Muscle layer of colon (tissue), 2 donors: ENCODE results near the gene CAMKMT.

Source experiments
- H3K27ac ChIP-seq: one replicate; pipeline ENCODE4 v1.7.0; 2013; ENCODE audit warnings: low read depth, mild to moderate bottlenecking, low read length, moderate library complexity
- H3K27me3 ChIP-seq, 2 donors: one replicate each; pipeline ENCODE4 v1.7.0; 2013; ENCODE audit warnings: low read length in 2 of 2, mild to moderate bottlenecking in 2 of 2; ENCODE audit not compliant: insufficient read depth in 2 of 2, control insufficient read depth in 1 of 2
- H3K36me3 ChIP-seq: one replicate; pipeline ENCODE4 v1.7.0; 2013; ENCODE audit warnings: mild to moderate bottlenecking, low read length; ENCODE audit not compliant: insufficient read depth
- H3K4me1 ChIP-seq: one replicate; pipeline ENCODE4 v1.7.0; 2013; ENCODE audit warnings: mild to moderate bottlenecking, low read length; ENCODE audit not compliant: insufficient read depth
- H3K4me3 ChIP-seq, 2 donors: one replicate each; pipeline ENCODE4 v1.7.0; 2013; ENCODE audit warnings: low read length in 2 of 2, low read depth in 1 of 2, mild to moderate bottlenecking in 1 of 2, moderate library complexity in 1 of 2
- H3K9ac ChIP-seq: one replicate; pipeline ENCODE4 v1.7.0; 2013; ENCODE audit warnings: low read length
- H3K9me3 ChIP-seq: one replicate; pipeline ENCODE4 v1.7.0; 2013; ENCODE audit warnings: mild to moderate bottlenecking, low read length
- donor health status: abdominal sarcoma.
- donor health status: Adenocarcinoma of cecum.

The CAMKMT gene

GRCh38 chr2:44397447-44398175 lies 35.9 kb downstream of the CAMKMT start:
- Histone ChIP-seq H3K27me3 (no peaks in the 10 kb centered on the region), H3K36me3 (no peaks in the 10 kb centered on the region), H3K9me3 (no peaks in the 10 kb centered on the region), H3K4me3 (no peak overlapping the region), H3K4me1 (no peaks in the 10 kb centered on the region), H3K9ac (no peak overlapping the region), H3K27ac (no peak overlapping the region)

- Histone ChIP-seq H3K36me3 (no peaks in the 10 kb centered on the region), H3K4me1 (no peaks in the 10 kb centered on the region), H3K27ac (no peak overlapping the region), H3K9me3 (no peaks in the 10 kb centered on the region), H3K4me3 (no peak overlapping the region), H3K9ac (no peak overlapping the region), H3K27me3 (no peaks in the 10 kb centered on the region)
Observed at GRCh38 chr2:44398243-44398897, 36.6 kb downstream of the CAMKMT start.

GRCh38 chr2:44420725-44421124 lies 59.0 kb downstream of the CAMKMT start:
- Histone ChIP-seq H3K9me3 (no peaks in the 10 kb centered on the region), H3K36me3 (no peaks in the 10 kb centered on the region), H3K9ac (no peak overlapping the region), H3K4me1 (no peaks in the 10 kb centered on the region), H3K27me3 (no peaks in the 10 kb centered on the region), H3K4me3 (no peak overlapping the region), H3K27ac (no peak overlapping the region)

- H3K27ac ChIP-seq: no peak overlapping the region
- H3K9me3 ChIP-seq: no peaks in the 10 kb centered on the region
- H3K9ac ChIP-seq: no peak overlapping the region
- no peaks in the 10 kb centered on the region for H3K4me1 ChIP-seq
- no peaks in the 10 kb centered on the region for H3K36me3 ChIP-seq
- H3K27me3 ChIP-seq: no peaks in the 10 kb centered on the region
- H3K4me3 ChIP-seq: no peak overlapping the region
Observed at GRCh38 chr2:44424211-44424610, 62.5 kb downstream of the CAMKMT start.

- Histone ChIP-seq H3K36me3 (no peaks in the 10 kb centered on the region), H3K27me3 (no peaks in the 10 kb centered on the region), H3K4me3 (no peak overlapping the region), H3K9me3 (no peaks in the 10 kb centered on the region), H3K9ac (no peak overlapping the region), H3K27ac (no peak overlapping the region), H3K4me1 (peaks cover 10% of the 10 kb centered on the region)
Observed at GRCh38 chr2:44429034-44429433, 67.3 kb downstream of the CAMKMT start.

GRCh38 chr2:44430342-44430741 lies 68.6 kb downstream of the CAMKMT start:
- Histone ChIP-seq H3K27ac (no peak overlapping the region), H3K4me1 (peaks cover 10% of the 10 kb centered on the region), H3K9ac (no peak overlapping the region), H3K4me3 (no peak overlapping the region), H3K27me3 (no peaks in the 10 kb centered on the region), H3K36me3 (no peaks in the 10 kb centered on the region), H3K9me3 (no peaks in the 10 kb centered on the region)

GRCh38 chr2:44433895-44434294 lies 72.1 kb downstream of the CAMKMT start:
- Histone ChIP-seq H3K4me3 (no peak overlapping the region), H3K27ac (no peak overlapping the region), H3K36me3 (no peaks in the 10 kb centered on the region), H3K27me3 (no peaks in the 10 kb centered on the region), H3K4me1 (peaks cover 10% of the 10 kb centered on the region), H3K9me3 (no peaks in the 10 kb centered on the region), H3K9ac (no peak overlapping the region)

GRCh38 chr2:44441200-44441599 lies 79.5 kb downstream of the CAMKMT start:
- no peaks in the 10 kb centered on the region for H3K27me3 ChIP-seq
- no peak overlapping the region for H3K4me3 ChIP-seq
- H3K9me3 ChIP-seq: no peaks in the 10 kb centered on the region
- H3K36me3 ChIP-seq: no peaks in the 10 kb centered on the region
- H3K27ac ChIP-seq: no peak overlapping the region
- H3K4me1 ChIP-seq: no peaks in the 10 kb centered on the region
- no peak overlapping the region for H3K9ac ChIP-seq

GRCh38 chr2:44442019-44442418 lies 80.3 kb downstream of the CAMKMT start:
- Histone ChIP-seq H3K4me1 (no peaks in the 10 kb centered on the region), H3K4me3 (no peak overlapping the region), H3K9ac (no peak overlapping the region), H3K36me3 (no peaks in the 10 kb centered on the region), H3K27me3 (no peaks in the 10 kb centered on the region), H3K27ac (no peak overlapping the region), H3K9me3 (no peaks in the 10 kb centered on the region)

GRCh38 chr2:44443517-44443916 lies 81.8 kb downstream of the CAMKMT start:
- H3K9ac ChIP-seq: no peak overlapping the region
- H3K9me3 ChIP-seq: no peaks in the 10 kb centered on the region
- no peak overlapping the region for H3K4me3 ChIP-seq
- H3K4me1 ChIP-seq: no peaks in the 10 kb centered on the region
- H3K36me3 ChIP-seq: no peaks in the 10 kb centered on the region
- no peaks in the 10 kb centered on the region for H3K27me3 ChIP-seq
- no peak overlapping the region for H3K27ac ChIP-seq

- Histone ChIP-seq H3K4me1 (no peaks in the 10 kb centered on the region), H3K27me3 (no peaks in the 10 kb centered on the region), H3K27ac (no peak overlapping the region), H3K36me3 (no peaks in the 10 kb centered on the region), H3K4me3 (no peak overlapping the region), H3K9me3 (no peaks in the 10 kb centered on the region), H3K9ac (no peak overlapping the region)
Observed at GRCh38 chr2:44444881-44445280, 83.1 kb downstream of the CAMKMT start.
